ENCODE data around the gene COQ8A.

COQ8A gene

GRCh38 chr1:226940029-226940805 is at the start of gene COQ8A:
TSS of gene COQ8A (plus strand) at chr1:226940294. CDS start at chr1:226961386, 21,092 bp downstream.
- peak; percentile 100 for DNase-seq (ENCODE audit: low read depth)
- no peak for TF ChIP-seq CTCF (conservative IDR thresholded peaks at IDR 0.05; ENCODE audit: low read depth, low read length)

GRCh38 chr1:226890331-226891108 is 49.6 kb upstream of the COQ8A start:
- DNase-seq (ENCODE audit: low read depth) = no peak
- no peak for TF ChIP-seq CTCF (conservative IDR thresholded peaks at IDR 0.05; ENCODE audit: low read depth, low read length)
- no peak overlapping the region for H3K4me3 ChIP-seq (ENCODE audit: low read depth, low read length)

More at GRCh38 chr1:226940029-226940805, at the start of gene COQ8A:
- H3K4me3 ChIP-seq (ENCODE audit: low read depth, low read length) = peak within 1 kb of the TSS; percentile 79

- no peak overlapping the region for H3K4me3 ChIP-seq (ENCODE audit: low read depth, low read length)
- DNase-seq (ENCODE audit: low read depth) = no peak
- TF ChIP-seq CTCF (conservative IDR thresholded peaks at IDR 0.05; ENCODE audit: low read depth, low read length) = no peak
Observed at GRCh38 chr1:226891346-226891745, 48.7 kb upstream of the COQ8A start.

- no peak for TF ChIP-seq CTCF (conservative IDR thresholded peaks at IDR 0.05; ENCODE audit: low read depth, low read length)
- no peak overlapping the region for H3K4me3 ChIP-seq (ENCODE audit: low read depth, low read length)
- peak; percentile 53 for DNase-seq (ENCODE audit: low read depth)
Observed at GRCh38 chr1:226891846-226892523, 48.1 kb upstream of the COQ8A start.

- no peak for TF ChIP-seq CTCF (conservative IDR thresholded peaks at IDR 0.05; ENCODE audit: low read depth, low read length)
- H3K4me3 ChIP-seq (ENCODE audit: low read depth, low read length) = no peak overlapping the region
- no peak for DNase-seq (ENCODE audit: low read depth)
Observed at GRCh38 chr1:226892524-226892875, 47.6 kb upstream of the COQ8A start.

GRCh38 chr1:226893936-226894335 is 46.2 kb upstream of the COQ8A start:
- DNase-seq (ENCODE audit: low read depth) = no peak
- TF ChIP-seq CTCF (conservative IDR thresholded peaks at IDR 0.05; ENCODE audit: low read depth, low read length) = no peak
- no peak overlapping the region for H3K4me3 ChIP-seq (ENCODE audit: low read depth, low read length)
